Tibial artery (tissue), 4 donors: ENCODE results near the gene PDGFD.

Experiments
- DNase-seq, 2 donors: peaks; one replicate each; pipeline ENCODE4 v3.0.0-alpha.2; 2019
- H3K27ac ChIP-seq, 2 donors: fragments of 200-600 bp; sonication (generic) in 1 of 2; 1 replicate in 1 of 2; 2 replicates in 1 of 2; pipeline ENCODE4 v1.5.1; 2018 to 2019; ENCODE audit warnings: mild to moderate bottlenecking in 1 of 2
- H3K27me3 ChIP-seq, 2 donors: fragments of 200-600 bp; sonication (generic) in 1 of 2; one replicate each; pipeline versions ENCODE4 v1.5.1 to v1.6.0; 2016 to 2019
- H3K36me3 ChIP-seq, 3 donors: fragments of 200-600 bp; sonication (generic) in 2 of 3; one replicate each; pipeline ENCODE4 v1.5.1; 2016 to 2019; ENCODE audit warnings: mild to moderate bottlenecking in 2 of 3
- H3K4me1 ChIP-seq, 4 donors: fragments of 200-600 bp; sonication (generic) in 2 of 4; 1 replicate in 3 of 4; 2 replicates in 1 of 4; pipeline ENCODE4 v1.5.1; 2016 to 2019
- H3K4me3 ChIP-seq, 2 donors: fragments of 200-600 bp; sonication (generic) in 1 of 2; 1 replicate in 1 of 2; 2 replicates in 1 of 2; pipeline ENCODE4 v1.5.1; 2018 to 2019; ENCODE audit warnings: mild to moderate bottlenecking in 2 of 2
- H3K9me3 ChIP-seq, 3 donors: fragments of 200-600 bp; sonication (generic) in 1 of 3; one replicate each; pipeline ENCODE4 v1.5.1; 2016 to 2019
- CTCF ChIP-seq, 2 experiments: fragments of 200-600 bp in 1 of 2; fragments of 450-650 bp in 1 of 2; IDR thresholded peaks; one replicate each; pipeline ENCODE4 v1.5.1; 2017 to 2019; ENCODE audit warnings: antibody characterized with exemption in 2 of 2, mild to moderate bottlenecking in 1 of 2, moderate library complexity in 1 of 2
- intact Hi-C: fragments of 100-400 bp; cut with DNase I; formaldehyde crosslinking; loops from one replicate; pipeline ENCODE4 v1.15.0; 2023; ENCODE audit warnings: low total_unique reads

Gene PDGFD

GRCh38 chr11:103942646-103943045 lies 221.3 kb downstream of the PDGFD start:
- Histone ChIP-seq H3K4me3 (no peak overlapping the region), H3K36me3 (no peaks in the 10 kb centered on the region), H3K9me3 (no peaks in the 10 kb centered on the region), H3K27ac (no peak overlapping the region), H3K4me1 (peaks cover 0 to 14% (median 1%) of the 10 kb centered on the region in 4 donors), H3K27me3 (no peaks in the 10 kb centered on the region)
- DNase-seq, result no peak
- TF ChIP-seq CTCF (IDR thresholded peaks at IDR 0.05), result no peak
- intact Hi-C loops, result no loop called here

DNA sequence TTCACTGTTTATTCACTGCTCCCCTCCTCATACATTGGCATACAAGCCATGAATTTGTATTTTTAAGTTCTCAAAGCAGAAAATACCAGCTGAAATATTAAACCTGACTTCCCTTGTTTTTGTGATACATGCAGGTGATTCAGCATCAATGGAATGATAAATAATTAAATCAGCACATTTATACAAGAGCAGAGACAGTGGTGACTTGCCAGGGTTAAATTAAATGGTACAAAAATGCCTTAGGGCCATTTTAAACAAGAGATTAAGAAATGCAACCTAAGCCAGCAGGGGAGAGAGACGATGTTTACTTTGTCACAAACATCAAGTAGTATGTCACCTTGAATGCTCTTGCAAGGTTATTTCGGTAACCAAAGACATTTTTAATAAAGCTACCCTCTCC lies 223.4 kb downstream of the PDGFD start:
- intact Hi-C loops, result no loop called here
- H3K27me3 ChIP-seq, result no peaks in the 10 kb centered on the region
- no peak for TF ChIP-seq CTCF (IDR thresholded peaks at IDR 0.05)
- H3K4me1 ChIP-seq, result no peaks in the 10 kb centered on the region
- no peak overlapping the region for H3K27ac ChIP-seq
- H3K4me3 ChIP-seq, result no peak overlapping the region
- no peaks in the 10 kb centered on the region for H3K9me3 ChIP-seq
- no peaks in the 10 kb centered on the region for H3K36me3 ChIP-seq
- no peak for DNase-seq

- intact Hi-C loops, result no loop called here
- no peak overlapping the region for H3K4me3 ChIP-seq
- H3K27me3 ChIP-seq, result no peaks in the 10 kb centered on the region
- no peaks in the 10 kb centered on the region for H3K9me3 ChIP-seq
- no peaks in the 10 kb centered on the region for H3K4me1 ChIP-seq
- no peak for DNase-seq
- H3K36me3 ChIP-seq, result no peaks in the 10 kb centered on the region
- no peak for TF ChIP-seq CTCF (IDR thresholded peaks at IDR 0.05)
- no peak overlapping the region for H3K27ac ChIP-seq
Observed at GRCh38 chr11:103939694-103940093, 224.3 kb downstream of the PDGFD start.

- TF ChIP-seq CTCF (IDR thresholded peaks at IDR 0.05), result no peak
- no peak overlapping the region for H3K27ac ChIP-seq
- H3K4me1 ChIP-seq, result no peaks in the 10 kb centered on the region
- H3K36me3 ChIP-seq, result no peaks in the 10 kb centered on the region
- no peaks in the 10 kb centered on the region for H3K27me3 ChIP-seq
- no peak overlapping the region for H3K4me3 ChIP-seq
- intact Hi-C loops, result no loop called here
- DNase-seq, result no peak
- no peaks in the 10 kb centered on the region for H3K9me3 ChIP-seq
Observed at GRCh38 chr11:103936059-103936458, 227.9 kb downstream of the PDGFD start.

- H3K27ac ChIP-seq, result no peak overlapping the region
- H3K9me3 ChIP-seq, result no peaks in the 10 kb centered on the region
- no peak for TF ChIP-seq CTCF (IDR thresholded peaks at IDR 0.05)
- no peaks in the 10 kb centered on the region for H3K27me3 ChIP-seq
- no peak for DNase-seq
- H3K4me3 ChIP-seq, result no peak overlapping the region
- intact Hi-C loops, result no loop called here
- no peaks in the 10 kb centered on the region for H3K4me1 ChIP-seq
- no peaks in the 10 kb centered on the region for H3K36me3 ChIP-seq
Observed at GRCh38 chr11:103935219-103935618, 228.7 kb downstream of the PDGFD start.
